Activated B cell treated with CpG ODN at 0.5 μM for 24 hours (primary cell): Measurements from ENCODE around the gene PCNX2. TPM values are rescaled to one million over a fixed set of nuclear protein-coding genes. Genes with fewer than 3 reads are reported as not detected.
"Not testable (repeated sequence)": the region's sequence is repeated elsewhere in the genome, so short reads cannot be mapped to it uniquely, and the experiment has no call there.

ENCODE experiments used
- ATAC-seq: fragments of 200-7000 bp; cut with Tn5 transposase; one replicate; pipeline ENCODE4 v1.10.0; 2021; ENCODE audit warnings: low read depth, mild to moderate bottlenecking, moderate library complexity
- CTCF ChIA-PET: fragments of 350-600 bp; sonication (Branson Sonifier 250); formaldehyde crosslinking; loops from one replicate; lab custom pipeline; 2021; ENCODE audit warnings: antibody characterized with exemption; lab: Charles Lee
- POLR2A ChIA-PET: fragments of 350-600 bp; sonication (Branson Sonifier 250); formaldehyde crosslinking; loops from one replicate; lab custom pipeline; 2021; ENCODE audit warnings: antibody characterized with exemption; lab: Charles Lee
- DNase-seq: peaks from one replicate; pipeline ENCODE4 v3.0.0; 2022
- H3K27ac Mint-ChIP-seq: one replicate; pipeline ENCODE4 v1.8.0; 2020; ENCODE audit warnings: mixed read lengths
- H3K27me3 Mint-ChIP-seq: one replicate; pipeline ENCODE4 v1.8.0; 2021; ENCODE audit warnings: mixed read lengths
- H3K36me3 Mint-ChIP-seq: one replicate; pipeline ENCODE4 v1.8.0; 2021; ENCODE audit warnings: low read depth, mixed read lengths
- H3K4me1 Mint-ChIP-seq: one replicate; pipeline ENCODE4 v1.8.0; 2021; ENCODE audit warnings: mixed read lengths
- H3K4me3 Mint-ChIP-seq: one replicate; pipeline ENCODE4 v1.8.0; 2020; ENCODE audit warnings: mild to moderate bottlenecking, mixed read lengths
- H3K9me3 Mint-ChIP-seq: one replicate; pipeline ENCODE4 v1.8.0; 2020; ENCODE audit warnings: mixed read lengths
- intact Hi-C: fragments of 100-400 bp; cut with micrococcal nuclease; formaldehyde crosslinking; loops from one replicate; pipeline ENCODE4 v1.15.1; 2024
- total RNA-seq: library from RNA; stranded (reverse); gene quantifications from 2 replicates; pipeline ENCODE4 v1.2.3, GENCODE V29; 2022
- TF ChIP-seq, protein P1 (sequence below): fragments of 200-600 bp; IDR thresholded peaks from one replicate; pipeline ENCODE4 v1.8.0; 2022; ENCODE audit warnings: antibody characterized with exemption, mild to moderate bottlenecking

Gene PCNX2
- total RNA-seq, 1 donor from 2014 or later, result 20.4 TPM

DNA sequence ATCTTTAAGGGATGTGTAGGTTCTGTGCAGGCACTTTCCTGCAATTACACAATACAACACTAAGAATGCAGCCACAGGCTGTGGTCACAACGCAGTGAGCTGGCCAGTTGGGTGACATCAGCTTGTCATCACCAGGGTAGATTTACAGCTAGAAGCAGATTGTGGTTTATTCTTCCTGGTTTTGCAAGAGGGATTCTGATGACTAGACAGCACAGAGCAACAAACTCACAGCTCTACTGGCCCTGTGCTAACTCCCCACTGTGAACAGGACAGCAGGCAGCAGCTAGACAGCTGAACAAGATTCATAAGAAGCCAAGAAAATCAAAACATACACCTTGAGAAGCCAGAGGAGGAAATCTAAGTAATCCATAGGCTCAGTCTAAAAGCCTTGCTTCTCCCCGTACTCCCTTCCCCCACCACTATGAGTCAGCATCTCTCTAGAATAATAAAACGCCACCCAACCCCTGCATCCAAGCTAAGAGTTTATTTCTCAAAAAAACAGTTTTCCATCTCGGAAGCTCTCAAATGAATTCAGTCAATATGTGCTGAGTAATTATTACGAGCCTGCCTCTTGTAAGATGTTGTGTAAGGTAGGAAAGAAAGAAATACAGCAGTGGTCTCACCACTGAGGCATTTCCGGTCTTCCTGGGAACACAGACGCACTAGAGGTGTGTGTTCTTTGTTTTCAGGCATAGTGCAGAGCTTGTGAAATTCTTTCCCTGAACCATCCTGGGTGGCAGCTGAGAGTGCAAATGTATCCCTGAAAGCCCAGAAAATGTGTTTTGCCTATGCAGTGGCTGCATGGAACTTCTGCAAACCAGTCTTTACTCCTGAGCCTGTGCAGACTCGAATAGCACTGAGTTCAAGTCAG is 182.3 kb downstream of the PCNX2 start:
- POLR2A ChIA-PET, result no interaction called here
- DNase-seq (no peak), ATAC-seq (no peak)
- Mint-ChIP-seq H3K27ac (no peak overlapping the region), H3K36me3 (peaks cover 20% of the 10 kb centered on the region), H3K4me1 (no peaks in the 10 kb centered on the region), H3K4me3 (no peak overlapping the region), H3K27me3 (no peaks in the 10 kb centered on the region), H3K9me3 (no peaks in the 10 kb centered on the region)
- CTCF ChIA-PET, result no interaction called here
- intact Hi-C loops, result no loop called here
- TF ChIP-seq, protein P1, sequence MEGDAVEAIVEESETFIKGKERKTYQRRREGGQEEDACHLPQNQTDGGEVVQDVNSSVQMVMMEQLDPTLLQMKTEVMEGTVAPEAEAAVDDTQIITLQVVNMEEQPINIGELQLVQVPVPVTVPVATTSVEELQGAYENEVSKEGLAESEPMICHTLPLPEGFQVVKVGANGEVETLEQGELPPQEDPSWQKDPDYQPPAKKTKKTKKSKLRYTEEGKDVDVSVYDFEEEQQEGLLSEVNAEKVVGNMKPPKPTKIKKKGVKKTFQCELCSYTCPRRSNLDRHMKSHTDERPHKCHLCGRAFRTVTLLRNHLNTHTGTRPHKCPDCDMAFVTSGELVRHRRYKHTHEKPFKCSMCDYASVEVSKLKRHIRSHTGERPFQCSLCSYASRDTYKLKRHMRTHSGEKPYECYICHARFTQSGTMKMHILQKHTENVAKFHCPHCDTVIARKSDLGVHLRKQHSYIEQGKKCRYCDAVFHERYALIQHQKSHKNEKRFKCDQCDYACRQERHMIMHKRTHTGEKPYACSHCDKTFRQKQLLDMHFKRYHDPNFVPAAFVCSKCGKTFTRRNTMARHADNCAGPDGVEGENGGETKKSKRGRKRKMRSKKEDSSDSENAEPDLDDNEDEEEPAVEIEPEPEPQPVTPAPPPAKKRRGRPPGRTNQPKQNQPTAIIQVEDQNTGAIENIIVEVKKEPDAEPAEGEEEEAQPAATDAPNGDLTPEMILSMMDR, result no peak

DNA sequence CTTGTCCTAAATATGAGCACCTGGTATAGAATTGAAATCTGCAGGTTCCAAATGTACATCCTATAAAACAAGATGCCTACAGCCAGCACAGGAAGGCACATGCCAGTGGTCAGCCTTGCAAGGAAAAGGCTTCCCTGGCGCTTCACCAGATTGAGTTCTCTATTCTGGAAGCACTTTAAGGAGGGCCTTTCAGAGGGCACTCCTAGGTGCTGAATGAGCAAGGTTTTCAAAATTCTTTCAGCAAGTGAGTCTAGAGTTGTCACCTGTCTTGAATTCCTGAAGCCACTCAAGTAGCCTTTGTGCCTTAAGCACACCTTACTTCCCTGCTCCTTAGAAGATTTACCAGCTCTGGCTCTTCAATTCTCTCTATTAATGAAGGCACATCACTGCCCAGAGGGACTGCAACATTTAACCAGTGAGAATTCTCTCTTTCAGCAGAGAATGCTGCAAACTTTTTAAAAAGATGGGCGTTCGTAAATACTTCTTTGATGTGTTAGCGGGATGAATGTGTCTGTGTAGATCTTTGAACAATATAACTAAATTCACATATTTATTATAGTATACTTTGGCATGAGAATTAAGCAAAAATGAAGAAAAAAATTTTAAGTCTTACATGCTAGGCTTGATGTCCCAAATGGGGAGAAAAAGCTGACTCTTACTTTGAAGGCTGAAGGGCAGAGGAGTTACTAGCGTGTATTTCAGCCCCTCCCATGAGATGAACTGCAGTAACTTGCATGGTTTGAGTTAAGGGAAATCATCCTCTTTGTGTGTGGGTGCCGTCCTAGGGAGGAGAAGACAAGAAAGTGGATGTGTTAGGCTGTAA is 183.1 kb downstream of the PCNX2 start:
- POLR2A ChIA-PET, result no interaction called here
- Mint-ChIP-seq H3K9me3 (no peaks in the 10 kb centered on the region), H3K4me3 (no peak overlapping the region), H3K4me1 (no peaks in the 10 kb centered on the region), H3K27ac (no peak overlapping the region), H3K36me3 (peaks cover 23% of the 10 kb centered on the region), H3K27me3 (no peaks in the 10 kb centered on the region)
- no peak for ATAC-seq
- CTCF ChIA-PET, result no interaction called here
- TF ChIP-seq, protein P1, result no peak
- intact Hi-C loops, result no loop called here
- DNase-seq, result no peak

DNA sequence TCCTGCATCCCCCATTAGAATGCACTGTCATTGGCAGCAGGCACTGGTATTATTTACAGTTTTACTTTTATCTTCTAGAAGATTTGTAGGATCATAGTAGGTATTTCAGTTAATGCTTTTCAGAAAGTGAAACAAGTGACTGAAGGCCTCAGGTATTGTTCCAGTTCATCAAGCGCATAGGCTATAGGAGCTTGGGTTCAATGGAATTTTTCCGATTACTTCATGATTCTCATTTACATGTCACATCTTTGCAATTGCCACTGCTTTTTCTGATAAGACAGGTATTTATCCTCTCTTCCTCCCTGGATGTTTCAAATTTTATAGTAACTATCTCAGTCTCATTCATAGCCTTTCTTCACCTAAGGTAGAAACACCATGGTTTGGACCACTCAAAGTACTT is 183.8 kb downstream of the PCNX2 start:
- Mint-ChIP-seq H3K36me3 (peaks cover 28% of the 10 kb centered on the region), H3K4me3 (no peak overlapping the region), H3K9me3 (no peaks in the 10 kb centered on the region), H3K27me3 (no peaks in the 10 kb centered on the region), H3K27ac (no peak overlapping the region), H3K4me1 (no peaks in the 10 kb centered on the region)
- intact Hi-C loops, result no loop called here
- CTCF ChIA-PET, result no interaction called here
- no peak for ATAC-seq
- TF ChIP-seq, protein P1, result no peak
- POLR2A ChIA-PET, result no interaction called here
- DNase-seq, result no peak

DNA sequence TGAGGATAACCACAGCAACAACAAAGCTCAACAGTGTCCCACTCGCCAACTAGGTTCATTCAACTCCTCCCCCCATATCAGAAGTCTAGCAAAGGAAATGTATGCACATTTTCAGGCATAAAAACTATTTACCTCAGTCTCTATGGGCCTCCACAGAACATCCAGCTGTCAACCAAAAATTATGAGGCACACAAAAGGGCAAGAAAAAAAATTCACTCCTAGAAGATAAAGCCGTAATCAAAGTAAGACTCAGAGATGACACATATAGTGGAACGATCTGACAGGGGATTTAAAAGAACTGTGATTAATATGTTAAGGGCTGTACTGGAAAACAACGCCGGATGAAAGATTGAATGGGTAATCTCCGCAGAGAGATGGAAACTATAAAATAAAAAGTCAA is 186.4 kb downstream of the PCNX2 start:
- peaks cover 33% of the 10 kb centered on the region for H3K36me3 Mint-ChIP-seq
- ATAC-seq, result no peak

DNA sequence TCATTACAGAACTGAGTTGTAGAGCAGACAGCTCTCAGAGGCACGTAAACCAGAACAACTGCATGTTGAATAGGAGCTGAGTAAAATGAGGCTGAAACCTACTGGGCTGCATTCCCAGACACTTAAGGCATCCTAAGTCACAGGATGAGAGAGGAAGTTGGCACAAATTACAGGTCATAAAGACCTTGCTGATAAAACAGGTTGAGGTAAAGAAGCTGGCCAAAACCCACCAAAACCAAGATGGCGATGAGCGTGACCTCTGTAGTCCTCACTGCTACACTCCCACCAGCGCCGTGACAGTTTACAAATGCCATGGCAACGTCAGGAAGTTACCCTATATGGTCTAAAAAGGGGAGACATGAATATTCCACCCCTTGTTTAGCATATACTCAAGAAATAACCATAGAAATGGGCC is 187.8 kb downstream of the PCNX2 start:
- H3K36me3 Mint-ChIP-seq, result peaks cover 37% of the 10 kb centered on the region
- H3K27ac Mint-ChIP-seq, POLR2A ChIA-PET, H3K27me3 Mint-ChIP-seq, H3K4me1 Mint-ChIP-seq, intact Hi-C loops, CTCF ChIA-PET, ATAC-seq, DNase-seq, H3K4me3 Mint-ChIP-seq, H3K9me3 Mint-ChIP-seq: not testable (repeated sequence)

More for the DNA sequence above, 186.4 kb downstream of the PCNX2 start:
- no peaks in the 10 kb centered on the region for H3K27me3 Mint-ChIP-seq
- TF ChIP-seq, protein P1, result no peak
- intact Hi-C loops, result no loop called here
- POLR2A ChIA-PET, result no interaction called here
- no peaks in the 10 kb centered on the region for H3K4me1 Mint-ChIP-seq
- no peak overlapping the region for H3K4me3 Mint-ChIP-seq
- CTCF ChIA-PET, result no interaction called here
- H3K27ac Mint-ChIP-seq, result no peak overlapping the region
- no peak for DNase-seq
- no peaks in the 10 kb centered on the region for H3K9me3 Mint-ChIP-seq
